Peyer's patch (tissue), 4 donors: ENCODE results near the gene TGFB1I1. TPM values are rescaled to one million over a fixed set of nuclear protein-coding genes. Genes with fewer than 3 reads are reported as not detected.

Source experiments
- DNase-seq, 3 donors: peaks; one replicate each; pipeline ENCODE4 v3.0.0-alpha.2; 2017 to 2019
- H3K27ac ChIP-seq, 4 donors: fragments of 200-600 bp; sonication (generic); one replicate each; pipeline ENCODE4 v1.5.1; 2016 to 2019
- H3K27me3 ChIP-seq, 2 donors: fragments of 200-600 bp; sonication (generic); one replicate each; pipeline ENCODE4 v1.5.1; 2019
- H3K36me3 ChIP-seq, 3 donors: fragments of 200-600 bp; sonication (generic); one replicate each; pipeline ENCODE4 v1.5.1; 2016 to 2019
- H3K4me1 ChIP-seq, 4 donors: fragments of 200-600 bp; sonication (generic); one replicate each; pipeline ENCODE4 v1.5.1; 2016 to 2019
- H3K4me3 ChIP-seq, 4 donors: fragments of 200-600 bp; sonication (generic); 1 replicate in 3 of 4; 2 replicates in 1 of 4; pipeline ENCODE4 v1.5.1; 2016 to 2019; ENCODE audit warnings: mild to moderate bottlenecking in 1 of 4
- H3K9me3 ChIP-seq, 4 donors: fragments of 200-600 bp; sonication (generic); one replicate each; pipeline ENCODE4 v1.5.1; 2016 to 2019; ENCODE audit warnings: mild to moderate bottlenecking in 1 of 4
- POLR2A ChIP-seq, 2 donors: fragments of 450-650 bp; IDR thresholded peaks; one replicate each; pipeline ENCODE4 v1.5.1; 2017; ENCODE audit warnings: antibody characterized with exemption in 2 of 2, mild to moderate bottlenecking in 2 of 2, moderate library complexity in 2 of 2
- total RNA-seq, 4 donors: library from RNA; depleted of rRNA; stranded (reverse); fragments of >200 nt; gene quantifications; one replicate each; pipeline ENCODE4 v1.1.0, GENCODE V29; 2016
- TF ChIP-seq, protein P1 (sequence below), 6 experiments: fragments of 450-650 bp in 4 of 6; fragments of 200-600 bp in 2 of 6; sonication (generic) in 1 of 6; IDR thresholded peaks; one replicate each; pipeline ENCODE4 v1.5.1; 2017 to 2019; ENCODE audit warnings: antibody characterized with exemption in 6 of 6, mild to moderate bottlenecking in 3 of 6, moderate library complexity in 1 of 6

The TGFB1I1 gene
- total RNA-seq, 4 donors from 2014 or later: 6.0 to 45.4 (median 18.2) TPM

DNA sequence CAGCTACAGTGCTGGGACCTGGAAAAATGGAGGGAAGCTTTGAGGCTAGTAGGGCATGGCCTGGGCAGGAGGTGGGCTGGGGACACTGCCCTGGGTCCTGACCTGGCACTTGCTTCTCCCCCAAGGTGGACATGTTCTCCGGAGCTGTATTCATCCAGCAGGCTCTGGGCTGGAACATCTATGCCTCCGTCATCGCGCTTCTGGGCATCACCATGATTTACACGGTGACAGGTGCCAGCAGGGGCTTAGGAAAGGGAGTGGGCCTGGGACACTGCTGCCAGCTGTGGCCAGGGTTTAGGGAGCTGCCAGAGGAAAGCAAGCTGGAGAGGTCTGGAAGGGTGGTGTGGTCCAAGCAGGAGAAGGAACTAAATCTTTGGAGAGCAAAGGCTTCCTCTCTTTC is 14.1 kb downstream of the TGFB1I1 start:
- Histone ChIP-seq H3K4me1 (peaks cover 4 to 23% (median 7%) of the 10 kb centered on the region in 4 donors), H3K36me3 (no peaks in the 10 kb centered on the region), H3K27me3 (no peaks in the 10 kb centered on the region), H3K27ac (peak overlapping the region in 1 of 4 donors; percentile 41), H3K4me3 (no peak overlapping the region), H3K9me3 (peaks cover 0 to 4% (median 0%) of the 10 kb centered on the region in 4 donors)
- TF ChIP-seq, protein P1, sequence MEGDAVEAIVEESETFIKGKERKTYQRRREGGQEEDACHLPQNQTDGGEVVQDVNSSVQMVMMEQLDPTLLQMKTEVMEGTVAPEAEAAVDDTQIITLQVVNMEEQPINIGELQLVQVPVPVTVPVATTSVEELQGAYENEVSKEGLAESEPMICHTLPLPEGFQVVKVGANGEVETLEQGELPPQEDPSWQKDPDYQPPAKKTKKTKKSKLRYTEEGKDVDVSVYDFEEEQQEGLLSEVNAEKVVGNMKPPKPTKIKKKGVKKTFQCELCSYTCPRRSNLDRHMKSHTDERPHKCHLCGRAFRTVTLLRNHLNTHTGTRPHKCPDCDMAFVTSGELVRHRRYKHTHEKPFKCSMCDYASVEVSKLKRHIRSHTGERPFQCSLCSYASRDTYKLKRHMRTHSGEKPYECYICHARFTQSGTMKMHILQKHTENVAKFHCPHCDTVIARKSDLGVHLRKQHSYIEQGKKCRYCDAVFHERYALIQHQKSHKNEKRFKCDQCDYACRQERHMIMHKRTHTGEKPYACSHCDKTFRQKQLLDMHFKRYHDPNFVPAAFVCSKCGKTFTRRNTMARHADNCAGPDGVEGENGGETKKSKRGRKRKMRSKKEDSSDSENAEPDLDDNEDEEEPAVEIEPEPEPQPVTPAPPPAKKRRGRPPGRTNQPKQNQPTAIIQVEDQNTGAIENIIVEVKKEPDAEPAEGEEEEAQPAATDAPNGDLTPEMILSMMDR (IDR thresholded peaks at IDR 0.05): no peak
- TF ChIP-seq POLR2A (IDR thresholded peaks at IDR 0.05): no peak
- peak in 1 of 3 donors; percentile 34 for DNase-seq

- H3K4me1 ChIP-seq: peaks cover 4 to 20% (median 7%) of the 10 kb centered on the region in 4 donors
- H3K27ac ChIP-seq: peak overlapping the region; percentile 6 to 70 (median 25)
- no peaks in the 10 kb centered on the region for H3K27me3 ChIP-seq
- peaks cover 0 to 4% (median 0%) of the 10 kb centered on the region in 4 donors for H3K9me3 ChIP-seq
- peak overlapping the region; percentile 50 to 67 (median 58) for H3K4me3 ChIP-seq
- H3K36me3 ChIP-seq: peaks cover 0 to 6% (median 0%) of the 10 kb centered on the region in 3 donors
- TF ChIP-seq, protein P1 (IDR thresholded peaks at IDR 0.05): no peak
- peak in 1 of 2 donors; percentile 26 for TF ChIP-seq POLR2A (IDR thresholded peaks at IDR 0.05)
- no peak for DNase-seq
These were observed 15.2 kb downstream of the TGFB1I1 start for GRCh38 chr16:31487071-31487719.

- H3K36me3 ChIP-seq: peaks cover 0 to 13% (median 0%) of the 10 kb centered on the region in 3 donors
- peak overlapping the region; percentile 50 to 67 (median 58) for H3K4me3 ChIP-seq
- no peak for TF ChIP-seq POLR2A (IDR thresholded peaks at IDR 0.05)
- TF ChIP-seq, protein P1 (IDR thresholded peaks at IDR 0.05): no peak
- peak; percentile 76 to 86 (median 84) for DNase-seq
- no peaks in the 10 kb centered on the region for H3K27me3 ChIP-seq
- H3K4me1 ChIP-seq: peaks cover 4 to 20% (median 7%) of the 10 kb centered on the region in 4 donors
- peak overlapping the region in 3 of 4 donors; percentile 6 to 70 (median 41) for H3K27ac ChIP-seq
- peaks cover 0 to 4% (median 0%) of the 10 kb centered on the region in 4 donors for H3K9me3 ChIP-seq
These were observed 15.9 kb downstream of the TGFB1I1 start for GRCh38 chr16:31487720-31488467.

DNA sequence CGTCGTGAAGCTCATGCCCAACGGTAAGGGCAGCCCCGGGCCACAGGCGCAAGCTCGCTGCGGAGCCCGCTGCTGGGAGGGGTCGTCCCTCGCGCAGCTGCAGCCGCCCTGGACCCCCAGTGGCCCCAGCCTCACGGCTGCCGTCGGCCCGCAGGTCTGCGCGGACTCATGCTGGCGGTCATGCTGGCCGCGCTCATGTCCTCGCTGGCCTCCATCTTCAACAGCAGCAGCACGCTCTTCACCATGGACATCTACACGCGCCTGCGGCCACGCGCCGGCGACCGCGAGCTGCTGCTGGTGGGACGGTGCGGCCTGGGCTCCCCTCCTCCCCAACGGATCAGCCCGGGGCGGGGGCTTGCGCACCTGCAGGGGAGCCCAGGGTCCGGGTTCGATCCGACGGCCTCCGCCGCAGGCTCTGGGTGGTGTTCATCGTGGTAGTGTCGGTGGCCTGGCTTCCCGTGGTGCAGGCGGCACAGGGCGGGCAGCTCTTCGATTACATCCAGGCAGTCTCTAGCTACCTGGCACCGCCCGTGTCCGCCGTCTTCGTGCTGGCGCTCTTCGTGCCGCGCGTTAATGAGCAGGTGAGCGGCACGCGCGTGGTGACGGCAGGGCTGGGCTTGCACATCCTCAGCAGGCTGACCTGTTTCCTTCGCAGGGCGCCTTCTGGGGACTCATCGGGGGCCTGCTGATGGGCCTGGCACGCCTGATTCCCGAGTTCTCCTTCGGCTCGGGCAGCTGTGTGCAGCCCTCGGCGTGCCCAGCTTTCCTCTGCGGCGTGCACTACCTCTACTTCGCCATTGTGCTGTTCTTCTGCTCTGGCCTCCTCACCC is 16.7 kb downstream of the TGFB1I1 start:
- Histone ChIP-seq H3K27me3 (no peaks in the 10 kb centered on the region), H3K4me1 (peaks cover 4 to 20% (median 7%) of the 10 kb centered on the region in 4 donors), H3K9me3 (peaks cover 0 to 4% (median 0%) of the 10 kb centered on the region in 4 donors), H3K4me3 (peak overlapping the region; percentile 50 to 67 (median 58)), H3K36me3 (peaks cover 0 to 21% (median 0%) of the 10 kb centered on the region in 3 donors), H3K27ac (peak overlapping the region in 1 of 4 donors; percentile 70)
- DNase-seq: no peak
- no peak for TF ChIP-seq POLR2A (IDR thresholded peaks at IDR 0.05)
- TF ChIP-seq, protein P1 (IDR thresholded peaks at IDR 0.05): no peak

DNA sequence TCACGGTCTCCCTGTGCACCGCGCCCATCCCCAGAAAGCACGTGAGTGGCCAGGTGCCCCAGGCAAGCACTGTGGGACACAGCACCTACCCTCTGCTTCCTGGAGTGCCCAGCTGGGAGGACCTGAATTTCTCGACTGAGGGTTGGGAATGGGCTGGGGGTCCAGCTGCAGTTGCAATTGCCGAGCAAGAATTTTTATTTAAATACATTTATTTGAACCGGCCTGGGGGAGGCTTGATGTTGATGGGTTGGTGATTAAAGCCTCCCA is 17.3 kb downstream of the TGFB1I1 start:
- Histone ChIP-seq H3K4me3 (no peak overlapping the region), H3K27me3 (no peaks in the 10 kb centered on the region), H3K4me1 (peaks cover 4 to 20% (median 7%) of the 10 kb centered on the region in 4 donors), H3K36me3 (peaks cover 0 to 26% (median 0%) of the 10 kb centered on the region in 3 donors), H3K9me3 (peaks cover 0 to 4% (median 0%) of the 10 kb centered on the region in 4 donors), H3K27ac (no peak overlapping the region)
- TF ChIP-seq POLR2A (IDR thresholded peaks at IDR 0.05): no peak
- TF ChIP-seq, protein P1 (IDR thresholded peaks at IDR 0.05): no peak
- DNase-seq: no peak
